Upper lobe of left lung (tissue), 6 donors: ENCODE measurements around the gene TRIM9. TPM values are rescaled to one million over a fixed set of nuclear protein-coding genes. Genes with fewer than 3 reads are reported as not detected.

Source experiments
- ATAC-seq, 2 donors: fragments of 200-7000 bp; cut with Tn5 transposase; one replicate each; pipeline ENCODE4 v1.9.1; 2022; ENCODE audit warnings: mild to moderate bottlenecking in 2 of 2, moderate library complexity in 2 of 2; ENCODE audit not compliant: low FRiP score in 2 of 2
- DNase-seq, 2 donors: peaks; one replicate each; pipeline ENCODE4 v3.0.0-alpha.2; 2019 to 2020
- H3K27ac ChIP-seq, 4 donors: fragments of 200-600 bp; sonication (generic); one replicate each; pipeline ENCODE4 v1.5.1; 2016 to 2019
- H3K27me3 ChIP-seq, 4 donors: fragments of 200-600 bp; sonication (generic); one replicate each; pipeline ENCODE4 v1.5.1; 2017 to 2019
- H3K36me3 ChIP-seq, 4 donors: fragments of 200-600 bp; sonication (generic); one replicate each; pipeline ENCODE4 v1.5.1; 2016 to 2019
- H3K4me1 ChIP-seq, 4 donors: fragments of 200-600 bp; sonication (generic); one replicate each; pipeline ENCODE4 v1.5.1; 2018 to 2019
- H3K4me3 ChIP-seq, 4 donors: fragments of 200-600 bp; sonication (generic); one replicate each; pipeline ENCODE4 v1.5.1; 2017 to 2019; ENCODE audit warnings: mild to moderate bottlenecking in 2 of 4, moderate library complexity in 1 of 4
- H3K9me3 ChIP-seq, 4 donors: fragments of 200-600 bp; sonication (generic); one replicate each; pipeline ENCODE4 v1.5.1; 2018 to 2019
- EP300 ChIP-seq, 4 donors: sonication (generic); formaldehyde crosslinking; IDR thresholded peaks; one replicate each; pipeline ENCODE4 v1.5.1; 2017; ENCODE audit warnings: antibody characterized with exemption in 4 of 4, control low read depth in 2 of 4
- POLR2A ChIP-seq, 4 donors: fragments of 450-650 bp; IDR thresholded peaks; one replicate each; pipeline ENCODE4 v1.5.1; 2016 to 2017; ENCODE audit warnings: antibody characterized with exemption in 4 of 4, mild to moderate bottlenecking in 2 of 4
- POLR2AphosphoS5 ChIP-seq, 2 donors: sonication (generic); formaldehyde crosslinking; IDR thresholded peaks; one replicate each; pipeline ENCODE4 v1.5.1; 2017; ENCODE audit warnings: antibody characterized with exemption in 2 of 2
- WGBS, 2 donors: methylation state at CpG; one replicate each; pipeline ENCODE4 v1.1.5; 2017 to 2018; 5-methylcytosine and 5-hydroxymethylcytosine counted together
- total RNA-seq, 6 donors: library from RNA; depleted of rRNA in 4 of 6; stranded (reverse); fragments of >200 nt in 4 of 6; gene quantifications; one replicate each; pipeline versions ENCODE4 v1.1.0 to v1.2.1, GENCODE V29; 2016 to 2021
- TF ChIP-seq, protein P1 (sequence below), 6 experiments: fragments of 450-650 bp in 4 of 6; fragments of 200-600 bp in 2 of 6; sonication (generic) in 2 of 6; IDR thresholded peaks; one replicate each; pipeline ENCODE4 v1.5.1; 2016 to 2019; ENCODE audit warnings: antibody characterized with exemption in 6 of 6
- donor health status: DM: no; HTN: no; CAD: no; lungs with moderate emphysema.
- donor health status: DM: no; HTN: yes; CAD: no; lungs with severe emphysema.

TRIM9 gene
- total RNA-seq, 6 donors from 2014 or later = 0.30 to 3.1 (median 0.78) TPM

DNA sequence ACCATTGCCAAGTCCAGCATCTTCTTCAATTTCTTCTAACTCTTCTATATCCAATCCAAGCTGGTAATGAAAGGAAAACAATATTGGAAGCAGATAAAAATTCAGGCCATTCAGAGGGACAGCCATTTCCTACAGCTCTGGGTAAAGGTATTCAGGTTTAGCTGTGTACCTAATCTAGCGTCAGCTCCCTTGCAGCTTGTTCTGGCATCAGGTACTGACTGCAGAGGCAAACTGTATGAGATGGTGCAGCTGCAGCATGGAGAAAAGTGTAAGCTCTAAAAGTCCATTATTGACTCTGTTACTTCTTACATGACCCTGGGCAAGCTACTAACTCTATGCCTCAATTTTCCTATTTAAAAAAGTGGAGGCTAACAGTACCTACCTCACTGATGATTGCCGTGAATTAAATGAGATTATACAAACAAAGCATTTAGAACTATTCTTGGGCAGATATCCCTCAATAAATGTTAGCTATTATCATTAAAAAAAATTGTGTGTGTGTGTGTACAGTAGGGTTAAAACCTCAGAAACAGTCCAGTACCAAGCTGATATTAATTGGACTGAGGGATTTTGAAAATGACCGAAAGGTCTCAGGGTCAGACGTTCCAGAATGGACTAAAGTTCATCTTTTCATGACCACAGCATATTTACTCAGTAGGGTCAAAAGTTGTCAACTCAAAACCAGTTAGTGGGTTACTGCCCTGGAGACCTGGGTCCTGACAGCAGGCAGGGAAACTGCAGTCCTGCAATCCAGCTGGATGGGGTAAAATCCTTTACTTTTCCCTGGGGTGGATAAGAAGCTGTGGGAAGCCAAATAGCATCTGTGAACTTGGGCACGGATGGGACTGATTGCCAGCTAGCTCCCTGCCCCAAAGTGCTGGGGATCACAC is 159.5 kb downstream of the TRIM9 start:
- ATAC-seq = no peak
- peaks cover 0 to 13% (median 6%) of the 10 kb centered on the region in 4 donors for H3K4me1 ChIP-seq
- no peak overlapping the region for H3K27ac ChIP-seq
- peaks cover 0 to 20% (median 0%) of the 10 kb centered on the region in 4 donors for H3K36me3 ChIP-seq
- no peaks in the 10 kb centered on the region for H3K27me3 ChIP-seq
- TF ChIP-seq EP300 (IDR thresholded peaks at IDR 0.05) (no peak), POLR2AphosphoS5 (IDR thresholded peaks at IDR 0.05) (no peak), POLR2A (IDR thresholded peaks at IDR 0.05) (no peak)
- TF ChIP-seq, protein P1, sequence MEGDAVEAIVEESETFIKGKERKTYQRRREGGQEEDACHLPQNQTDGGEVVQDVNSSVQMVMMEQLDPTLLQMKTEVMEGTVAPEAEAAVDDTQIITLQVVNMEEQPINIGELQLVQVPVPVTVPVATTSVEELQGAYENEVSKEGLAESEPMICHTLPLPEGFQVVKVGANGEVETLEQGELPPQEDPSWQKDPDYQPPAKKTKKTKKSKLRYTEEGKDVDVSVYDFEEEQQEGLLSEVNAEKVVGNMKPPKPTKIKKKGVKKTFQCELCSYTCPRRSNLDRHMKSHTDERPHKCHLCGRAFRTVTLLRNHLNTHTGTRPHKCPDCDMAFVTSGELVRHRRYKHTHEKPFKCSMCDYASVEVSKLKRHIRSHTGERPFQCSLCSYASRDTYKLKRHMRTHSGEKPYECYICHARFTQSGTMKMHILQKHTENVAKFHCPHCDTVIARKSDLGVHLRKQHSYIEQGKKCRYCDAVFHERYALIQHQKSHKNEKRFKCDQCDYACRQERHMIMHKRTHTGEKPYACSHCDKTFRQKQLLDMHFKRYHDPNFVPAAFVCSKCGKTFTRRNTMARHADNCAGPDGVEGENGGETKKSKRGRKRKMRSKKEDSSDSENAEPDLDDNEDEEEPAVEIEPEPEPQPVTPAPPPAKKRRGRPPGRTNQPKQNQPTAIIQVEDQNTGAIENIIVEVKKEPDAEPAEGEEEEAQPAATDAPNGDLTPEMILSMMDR (IDR thresholded peaks at IDR 0.05) = no peak
- 68 to 70% methylated on average over 5 of the region's 5 CpGs for WGBS, 2 donors
- no peaks in the 10 kb centered on the region for H3K9me3 ChIP-seq
- no peak for DNase-seq
- H3K4me3 ChIP-seq = no peak overlapping the region

DNA sequence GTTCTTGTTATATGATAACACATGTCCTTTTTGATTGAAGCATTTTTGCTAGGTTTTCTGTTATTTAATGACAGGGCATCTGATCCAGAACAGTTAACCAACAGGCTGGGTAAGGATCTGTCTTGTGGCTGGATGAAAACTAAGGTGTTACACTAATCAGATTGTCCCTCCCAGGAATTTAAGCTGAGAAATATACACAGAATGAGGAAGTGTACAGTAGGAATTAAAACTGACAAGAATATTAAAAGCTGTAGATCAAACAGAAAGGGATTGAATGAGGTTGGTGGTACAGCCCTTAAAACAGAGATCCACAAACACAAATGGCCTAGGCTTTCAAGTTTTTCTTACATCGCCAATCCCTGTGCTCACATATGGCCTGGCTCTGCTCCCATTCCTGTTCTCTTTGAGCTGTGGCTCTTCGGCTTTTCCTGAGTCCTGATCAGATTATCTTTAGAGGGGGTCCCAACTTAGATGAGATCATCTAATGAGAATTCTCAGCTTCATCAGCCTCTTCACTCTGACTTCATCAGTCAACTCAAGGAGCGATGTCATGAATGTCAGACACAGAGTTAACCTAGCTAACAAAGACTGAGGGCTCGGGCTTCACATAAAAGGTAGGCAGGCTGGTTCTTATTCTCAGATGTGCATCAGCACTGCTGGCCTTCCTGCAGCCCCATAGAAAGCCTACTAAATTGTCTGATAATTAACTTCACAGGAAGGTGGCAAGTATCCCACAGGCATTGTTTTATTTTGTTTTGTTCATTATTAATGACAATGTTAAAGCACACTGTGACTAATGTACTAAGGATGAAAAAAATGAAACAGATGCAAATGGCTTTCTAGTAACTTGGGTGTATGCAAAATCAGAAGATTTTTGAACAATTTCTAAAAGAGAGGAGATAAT is 162.1 kb downstream of the TRIM9 start:
- peaks cover 0 to 34% (median 0%) of the 10 kb centered on the region in 4 donors for H3K36me3 ChIP-seq
- DNase-seq (no peak), ATAC-seq (no peak)
- no peaks in the 10 kb centered on the region for H3K27me3 ChIP-seq
- 87 to 93% methylated on average over 4 of the region's 4 CpGs for WGBS, 2 donors
- H3K4me3 ChIP-seq = no peak overlapping the region
- TF ChIP-seq POLR2A (IDR thresholded peaks at IDR 0.05) (no peak), EP300 (IDR thresholded peaks at IDR 0.05) (no peak)
- peaks cover 0 to 8% (median 6%) of the 10 kb centered on the region in 4 donors for H3K4me1 ChIP-seq
- H3K9me3 ChIP-seq = no peaks in the 10 kb centered on the region
- H3K27ac ChIP-seq = no peak overlapping the region

DNA sequence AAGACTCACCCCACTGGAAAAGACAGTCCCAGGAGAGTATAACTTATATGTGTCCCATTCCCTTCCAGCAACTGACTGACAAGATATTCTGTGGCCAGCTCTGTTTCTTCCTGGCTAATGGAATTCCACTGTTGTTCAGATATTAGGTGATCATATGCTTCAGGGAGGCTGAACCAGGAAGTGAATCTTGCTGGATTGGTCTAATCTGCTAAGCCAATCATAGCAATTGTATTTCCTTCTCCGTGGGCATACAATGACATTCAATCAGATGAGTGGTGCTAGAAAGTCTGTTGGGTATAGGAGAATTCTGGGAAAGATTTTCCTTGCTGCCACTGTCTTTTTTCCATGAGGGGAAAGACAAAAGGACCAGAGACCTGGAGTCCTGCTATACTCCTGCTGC is 162.7 kb downstream of the TRIM9 start:
- TF ChIP-seq POLR2AphosphoS5 (IDR thresholded peaks at IDR 0.05) (no peak), POLR2A (IDR thresholded peaks at IDR 0.05) (no peak), EP300 (IDR thresholded peaks at IDR 0.05) (no peak)
- TF ChIP-seq, protein P1 (IDR thresholded peaks at IDR 0.05) = no peak
- peaks cover 0 to 10% (median under 1%) of the 10 kb centered on the region in 4 donors for H3K4me1 ChIP-seq
- H3K27me3 ChIP-seq = no peaks in the 10 kb centered on the region
- WGBS, 2 donors = 32 to 42% methylated on average over 1 of the region's 1 CpG
- H3K4me3 ChIP-seq = no peak overlapping the region
- H3K9me3 ChIP-seq = no peaks in the 10 kb centered on the region
- no peak overlapping the region for H3K27ac ChIP-seq
- H3K36me3 ChIP-seq = peaks cover 0 to 35% (median 0%) of the 10 kb centered on the region in 4 donors
- ATAC-seq (no peak), DNase-seq (no peak)

DNA sequence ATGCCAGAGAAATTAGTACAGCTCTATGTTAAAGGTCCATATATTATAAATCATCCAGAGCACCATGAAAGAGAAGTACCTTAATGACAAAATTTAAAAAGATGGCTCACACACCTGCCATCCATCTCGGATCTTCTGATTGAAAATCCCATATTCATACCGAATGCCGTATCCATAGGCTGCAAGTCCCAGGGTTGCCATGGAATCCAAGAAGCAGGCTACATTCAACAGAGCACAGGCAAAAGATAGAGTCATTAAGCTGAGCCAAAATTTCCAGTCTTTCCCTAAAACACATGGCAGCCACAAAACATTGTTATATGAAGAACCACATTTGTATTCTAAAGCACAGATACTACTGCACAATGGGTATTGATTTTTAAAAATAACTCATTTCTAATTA is 163.3 kb downstream of the TRIM9 start:
- Histone ChIP-seq H3K4me3 (no peak overlapping the region), H3K9me3 (no peaks in the 10 kb centered on the region), H3K27ac (no peak overlapping the region), H3K27me3 (no peaks in the 10 kb centered on the region), H3K36me3 (peaks cover 0 to 35% (median 0%) of the 10 kb centered on the region in 4 donors), H3K4me1 (peaks cover 0 to 4% (median 0%) of the 10 kb centered on the region in 4 donors)
- ATAC-seq = no peak
- TF ChIP-seq POLR2AphosphoS5 (IDR thresholded peaks at IDR 0.05) = no peak
- no peak for TF ChIP-seq EP300 (IDR thresholded peaks at IDR 0.05)
- TF ChIP-seq POLR2A (IDR thresholded peaks at IDR 0.05) = no peak
- TF ChIP-seq, protein P1 (IDR thresholded peaks at IDR 0.05) = no peak
- no peak for DNase-seq
- WGBS, 2 donors = 92 to 96% methylated on average over 3 of the region's 3 CpGs

DNA sequence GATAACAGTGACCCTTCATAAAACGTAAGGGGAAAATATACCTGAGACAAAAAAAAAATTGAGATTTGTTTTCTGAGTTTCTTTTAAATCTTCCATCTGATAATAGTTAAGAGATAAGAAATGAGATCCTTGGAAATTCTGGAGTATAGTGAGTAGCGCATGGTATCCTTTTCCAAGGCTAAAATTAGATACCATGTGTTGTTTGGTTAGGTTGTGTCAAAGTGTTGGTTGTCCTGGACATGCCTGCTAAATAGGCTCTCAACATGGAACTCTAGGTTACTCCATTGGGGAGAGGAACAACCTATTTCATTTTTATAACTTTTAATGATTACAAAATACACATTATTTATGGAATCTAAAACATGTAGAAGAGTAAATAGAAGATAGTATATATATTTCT is 165.4 kb downstream of the TRIM9 start:
- no peak overlapping the region for H3K27ac ChIP-seq
- TF ChIP-seq POLR2AphosphoS5 (IDR thresholded peaks at IDR 0.05) = no peak
- no peak for TF ChIP-seq POLR2A (IDR thresholded peaks at IDR 0.05)
- TF ChIP-seq, protein P1 (IDR thresholded peaks at IDR 0.05) = no peak
- TF ChIP-seq EP300 (IDR thresholded peaks at IDR 0.05) = no peak
- H3K4me1 ChIP-seq = peaks cover 0 to 3% (median 0%) of the 10 kb centered on the region in 4 donors
- ATAC-seq (no peak), DNase-seq (no peak)
- H3K4me3 ChIP-seq = no peak overlapping the region
- H3K27me3 ChIP-seq = no peaks in the 10 kb centered on the region
- no peaks in the 10 kb centered on the region for H3K9me3 ChIP-seq
- peaks cover 0 to 34% (median 0%) of the 10 kb centered on the region in 4 donors for H3K36me3 ChIP-seq
- 92 to 94% methylated on average over 2 of the region's 2 CpGs for WGBS, 2 donors
